GM23248 (cell line): ENCODE measurements around the gene SYNE1. TPM values are rescaled to one million over a fixed set of nuclear protein-coding genes. Genes with fewer than 3 reads are reported as not detected.
A peak's percentile ranks its signal among the peaks of the same experiment; 100 is the strongest.

Experiments used
- DNase-seq: peaks from one replicate; pipeline ENCODE4 v3.0.0-alpha.2; 2015
- H2AFZ ChIP-seq: fragments of 200-600 bp; sonication (generic); 2 replicates; pipeline ENCODE4 v1.6.1; 2016; ENCODE audit warnings: antibody characterized with exemption
- H3F3A ChIP-seq: fragments of 200-600 bp; sonication (generic); 2 replicates; pipeline ENCODE4 v1.6.1; 2016; ENCODE audit warnings: mild to moderate bottlenecking, antibody characterized with exemption, mixed run types; ENCODE audit not compliant: insufficient read depth
- H3K27ac ChIP-seq: fragments of 200-600 bp; sonication (generic); 2 replicates; pipeline ENCODE4 v1.5.1; 2016; ENCODE audit warnings: mild to moderate bottlenecking
- H3K27me3 ChIP-seq: fragments of 200-600 bp; sonication (generic); replicated peaks from 2 replicates; pipeline ENCODE4 v1.6.1; 2016; ENCODE audit warnings: mild to moderate bottlenecking; ENCODE audit not compliant: insufficient read depth
- H3K36me3 ChIP-seq: fragments of 200-600 bp; sonication (generic); 2 replicates; pipeline ENCODE4 v1.6.1; 2016; ENCODE audit warnings: low read depth, mild to moderate bottlenecking
- H3K4me1 ChIP-seq: fragments of 200-600 bp; sonication (generic); 2 replicates; pipeline ENCODE4 v1.6.1; 2016; ENCODE audit warnings: mild to moderate bottlenecking; ENCODE audit not compliant: insufficient read depth
- H3K4me2 ChIP-seq: fragments of 200-600 bp; sonication (generic); one replicate; pipeline ENCODE4 v1.6.1; 2016; ENCODE audit warnings: mild to moderate bottlenecking; ENCODE audit not compliant: unreplicated experiment
- H3K4me3 ChIP-seq: fragments of 200-600 bp; sonication (generic); 2 replicates; pipeline ENCODE4 v1.5.1; 2016; ENCODE audit warnings: mild to moderate bottlenecking
- H3K79me2 ChIP-seq: fragments of 200-600 bp; sonication (generic); 2 replicates; pipeline ENCODE4 v1.6.1; 2016; ENCODE audit warnings: mild to moderate bottlenecking; ENCODE audit not compliant: insufficient read depth
- H3K9ac ChIP-seq: fragments of 200-600 bp; sonication (generic); 2 replicates; pipeline ENCODE4 v1.6.1; 2016; ENCODE audit warnings: mild to moderate bottlenecking
- H3K9me2 ChIP-seq: fragments of 200-600 bp; sonication (generic); 2 replicates; pipeline ENCODE4 v1.6.1; 2016; ENCODE audit warnings: mixed run types, mild to moderate bottlenecking, moderate library complexity; ENCODE audit not compliant: insufficient read depth
- H3K9me3 ChIP-seq: fragments of 200-600 bp; sonication (generic); one replicate; pipeline ENCODE4 v1.6.1; 2017; ENCODE audit warnings: low read depth
- H4K20me1 ChIP-seq: fragments of 200-600 bp; sonication (generic); 2 replicates; pipeline ENCODE4 v1.6.0; 2016; ENCODE audit not compliant: insufficient read depth
- EZH2 ChIP-seq: fragments of 200-600 bp; sonication (generic); IDR thresholded peaks from 2 replicates; pipeline ENCODE4 v1.6.1; 2018; ENCODE audit warnings: antibody characterized with exemption, mild to moderate bottlenecking; ENCODE audit not compliant: insufficient read depth, poor library complexity, severe bottlenecking
- EZH2phosphoT487 ChIP-seq: fragments of 200-600 bp; sonication (generic); IDR thresholded peaks from 2 replicates; pipeline ENCODE4 v1.6.1; 2018; ENCODE audit warnings: antibody characterized with exemption, moderate library complexity, mild to moderate bottlenecking, low read depth; ENCODE audit not compliant: insufficient read depth
- WGBS, 2 experiments: methylation state at CpG; one replicate each; pipeline ENCODE4 v1.1.6; 2015 to 2017; ENCODE audit warnings: low lambda C conversion rate in 2 of 2, low coverage in 1 of 2; ENCODE audit errors: missing lambda C conversion rate in 2 of 2; 5-methylcytosine and 5-hydroxymethylcytosine counted together
- in situ Hi-C: fragments of 300-500 bp; cut with MboI; formaldehyde crosslinking; loops from 2 replicates; pipeline ENCODE4 v1.15.0; 2020
- polyA plus RNA-seq: library from polyadenylated mRNA; unstranded; fragments of >200 nt; fragmentation: Nextera tagmentation; extraction: Ambion mirVana; gene quantifications from 2 replicates; pipeline ENCODE4 v1.2.1, GENCODE V29; 2016
- total RNA-seq: library from RNA; depleted of rRNA; stranded (reverse); fragments of >200 nt; shearing (Covaris generic); gene quantifications from 2 replicates; pipeline ENCODE4 v1.2.3, GENCODE V29; 2014

SYNE1 gene
- total and polyA plus RNA-seq, 2 experiments from 2014 or later, result 29.2 to 95.4 TPM

DNA sequence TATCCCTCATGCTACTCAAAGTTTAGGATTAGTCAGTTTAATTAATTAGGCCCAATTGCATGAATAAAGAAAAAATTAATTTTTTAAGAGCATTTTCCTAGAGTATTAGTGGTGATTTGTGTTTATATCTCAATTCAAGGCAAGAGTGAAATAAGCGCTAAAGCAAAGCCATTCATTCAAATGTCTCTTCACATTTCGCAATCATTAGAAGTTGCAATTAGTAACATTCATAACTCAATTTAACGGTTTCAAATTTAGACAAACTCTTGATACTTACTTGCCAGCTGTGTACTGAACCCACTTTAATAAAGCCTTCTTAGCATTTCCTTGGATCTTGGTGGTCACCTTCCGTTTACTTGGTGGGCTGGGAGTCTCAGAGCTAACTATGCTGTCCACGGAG, 127.2 kb downstream of the SYNE1 start:
- H3K4me2 ChIP-seq, result no peak overlapping the region
- no peaks in the 10 kb centered on the region for H3K36me3 ChIP-seq
- H3K27ac ChIP-seq, result no peak overlapping the region
- no peaks in the 10 kb centered on the region for H3K79me2 ChIP-seq
- H3K4me3 ChIP-seq, result no peak overlapping the region
- no peaks in the 10 kb centered on the region for H3K9me2 ChIP-seq
- H2AFZ ChIP-seq, result no peak overlapping the region
- 97% methylated on average over 5 of the region's 5 CpGs for WGBS, 2 experiments
- H3K9me3 ChIP-seq, result no peaks in the 10 kb centered on the region
- no peaks in the 10 kb centered on the region for H3K4me1 ChIP-seq
- TF ChIP-seq EZH2, result no peak
- TF ChIP-seq EZH2phosphoT487, result no peak
- H3F3A ChIP-seq, result 0 out of 2 replicates have a peak, but pooled peaks cover 5% of the 10 kb centered on the region
- H3K9ac ChIP-seq, result no peak overlapping the region
- in situ Hi-C loops, result no loop called here
- DNase-seq, result no peak
- no peaks in the 10 kb centered on the region for H4K20me1 ChIP-seq
- H3K27me3 ChIP-seq, result no peaks in the 10 kb centered on the region

- Histone ChIP-seq H3K4me2 (no peak overlapping the region), H3K9me2 (no peaks in the 10 kb centered on the region), H3K9me3 (no peaks in the 10 kb centered on the region), H4K20me1 (no peaks in the 10 kb centered on the region), H3K27me3 (no peaks in the 10 kb centered on the region), H3K27ac (no peak overlapping the region), H2AFZ (0 out of 2 replicates have a peak overlapping the region, but pooled peaks have one; percentile 14), H3K4me3 (no peak overlapping the region), H3F3A (0 out of 2 replicates have a peak, but pooled peaks cover 5% of the 10 kb centered on the region), H3K36me3 (no peaks in the 10 kb centered on the region), H3K9ac (no peak overlapping the region), H3K4me1 (peaks cover under 1% of the 10 kb centered on the region; the same call in 1 of the 2 replicates), H3K79me2 (no peaks in the 10 kb centered on the region)
- WGBS, 2 experiments, result 64 to 66% methylated on average over 2 of the region's 2 CpGs
- TF ChIP-seq EZH2 (no peak), EZH2phosphoT487 (no peak)
- in situ Hi-C loops, result no loop called here
- DNase-seq, result peak; percentile 55
Measured at GRCh38 chr6:152508477-152508876, 128.7 kb downstream of the SYNE1 start.

- H3K4me1 ChIP-seq, result peaks cover 4% of the 10 kb centered on the region; the same call in 1 of the 2 replicates
- no peaks in the 10 kb centered on the region for H3K36me3 ChIP-seq
- no peak overlapping the region for H3K4me2 ChIP-seq
- H3K27me3 ChIP-seq, result no peaks in the 10 kb centered on the region
- no peak overlapping the region for H3K9ac ChIP-seq
- in situ Hi-C loops, result no loop called here
- H3K79me2 ChIP-seq, result no peaks in the 10 kb centered on the region
- H3K9me2 ChIP-seq, result no peaks in the 10 kb centered on the region
- H3F3A ChIP-seq, result 0 out of 2 replicates have a peak, but pooled peaks cover 9% of the 10 kb centered on the region
- WGBS, 2 experiments, result 61 to 68% methylated on average over 3 of the region's 3 CpGs
- no peaks in the 10 kb centered on the region for H4K20me1 ChIP-seq
- no peak for TF ChIP-seq EZH2phosphoT487
- no peak for TF ChIP-seq EZH2
- no peak overlapping the region for H3K27ac ChIP-seq
- DNase-seq, result peak; percentile 60
- no peak overlapping the region for H2AFZ ChIP-seq
- H3K9me3 ChIP-seq, result no peaks in the 10 kb centered on the region
- no peak overlapping the region for H3K4me3 ChIP-seq
Measured at GRCh38 chr6:152503546-152503945, 133.6 kb downstream of the SYNE1 start.

GRCh38 chr6:152502421-152503188, 134.6 kb downstream of the SYNE1 start:
- 84 to 87% methylated on average over 6 of the region's 6 CpGs for WGBS, 2 experiments
- Histone ChIP-seq H3K9me3 (no peaks in the 10 kb centered on the region), H3K9me2 (no peaks in the 10 kb centered on the region), H3K27me3 (no peaks in the 10 kb centered on the region), H3K4me1 (peaks cover 4% of the 10 kb centered on the region; the same call in 1 of the 2 replicates), H3K36me3 (no peaks in the 10 kb centered on the region), H3K27ac (no peak overlapping the region), H3F3A (0 out of 2 replicates have a peak, but pooled peaks cover 4% of the 10 kb centered on the region), H3K4me2 (no peak overlapping the region), H3K79me2 (no peaks in the 10 kb centered on the region), H4K20me1 (no peaks in the 10 kb centered on the region), H3K9ac (no peak overlapping the region), H3K4me3 (no peak overlapping the region), H2AFZ (no peak overlapping the region)
- in situ Hi-C loops, result no loop called here
- TF ChIP-seq EZH2 (no peak), EZH2phosphoT487 (no peak)
- DNase-seq, result no peak
